BE2C (cell line): ENCODE results near the gene GDF15.
A peak's percentile ranks its signal among the peaks of the same experiment; 100 is the strongest.
"Not testable (repeated sequence)": the region's sequence is repeated elsewhere in the genome, so short reads cannot be mapped to it uniquely, and the experiment has no call there.

ENCODE experiments used
- DNase-seq: peaks from one replicate; pipeline ENCODE4 v3.0.0-alpha.2; 2020
- H3K27me3 ChIP-seq: fragments of 250-450 bp; sonication (Bioruptor Pico); 2 replicates; pipeline ENCODE4 v1.5.1; 2020; ENCODE audit warnings: mild to moderate bottlenecking
- H3K36me3 ChIP-seq: fragments of 250-450 bp; sonication (Bioruptor Pico); 2 replicates; pipeline ENCODE4 v1.5.1; 2020; ENCODE audit warnings: mild to moderate bottlenecking
- H3K4me1 ChIP-seq: fragments of 250-450 bp; sonication (Bioruptor Pico); 2 replicates; pipeline ENCODE4 v1.5.1; 2020
- H3K4me3 ChIP-seq: 2 replicates; pipeline ENCODE4 v1.5.1; 2011; ENCODE audit warnings: low read depth, low read length
- H3K9me3 ChIP-seq: fragments of 250-450 bp; sonication (Bioruptor Pico); 2 replicates; pipeline ENCODE4 v1.5.1; 2020
- TF ChIP-seq, protein P1 (sequence below): IDR thresholded peaks from 2 replicates; pipeline ENCODE4 v1.5.1; 2012; ENCODE audit warnings: mild to moderate bottlenecking, low read depth, low read length

GDF15 gene

DNA sequence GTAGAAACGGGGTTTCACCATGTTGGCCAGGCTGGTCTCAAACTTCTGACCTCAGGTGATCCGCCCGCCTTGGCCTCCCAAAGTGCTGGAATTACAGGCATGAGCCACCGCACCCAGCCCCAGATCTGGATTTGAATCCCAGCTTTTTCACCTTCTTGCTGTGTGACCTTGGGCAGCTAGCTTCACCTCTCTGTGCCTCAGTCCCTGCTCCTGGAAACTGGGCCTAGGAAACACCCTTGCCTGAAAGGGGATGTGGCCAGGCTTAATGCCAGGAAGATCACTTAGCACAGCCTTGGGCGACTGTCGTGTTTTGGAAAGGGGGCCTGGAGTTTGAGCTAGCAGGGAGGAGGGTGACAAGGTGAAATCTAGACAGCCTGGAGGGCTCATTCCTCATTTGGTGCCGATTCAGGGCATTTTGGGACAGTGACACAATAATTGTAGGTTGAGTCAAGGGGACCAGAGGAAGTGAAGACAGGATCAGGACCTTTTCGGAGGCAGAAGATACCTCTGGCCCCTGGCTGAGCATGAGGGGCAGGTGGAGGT, 43.8 kb upstream of the GDF15 start:
- TF ChIP-seq, protein P1, sequence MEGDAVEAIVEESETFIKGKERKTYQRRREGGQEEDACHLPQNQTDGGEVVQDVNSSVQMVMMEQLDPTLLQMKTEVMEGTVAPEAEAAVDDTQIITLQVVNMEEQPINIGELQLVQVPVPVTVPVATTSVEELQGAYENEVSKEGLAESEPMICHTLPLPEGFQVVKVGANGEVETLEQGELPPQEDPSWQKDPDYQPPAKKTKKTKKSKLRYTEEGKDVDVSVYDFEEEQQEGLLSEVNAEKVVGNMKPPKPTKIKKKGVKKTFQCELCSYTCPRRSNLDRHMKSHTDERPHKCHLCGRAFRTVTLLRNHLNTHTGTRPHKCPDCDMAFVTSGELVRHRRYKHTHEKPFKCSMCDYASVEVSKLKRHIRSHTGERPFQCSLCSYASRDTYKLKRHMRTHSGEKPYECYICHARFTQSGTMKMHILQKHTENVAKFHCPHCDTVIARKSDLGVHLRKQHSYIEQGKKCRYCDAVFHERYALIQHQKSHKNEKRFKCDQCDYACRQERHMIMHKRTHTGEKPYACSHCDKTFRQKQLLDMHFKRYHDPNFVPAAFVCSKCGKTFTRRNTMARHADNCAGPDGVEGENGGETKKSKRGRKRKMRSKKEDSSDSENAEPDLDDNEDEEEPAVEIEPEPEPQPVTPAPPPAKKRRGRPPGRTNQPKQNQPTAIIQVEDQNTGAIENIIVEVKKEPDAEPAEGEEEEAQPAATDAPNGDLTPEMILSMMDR = no peak
- Histone ChIP-seq H3K4me3 (no peak overlapping the region), H3K9me3 (no peaks in the 10 kb centered on the region)

DNA sequence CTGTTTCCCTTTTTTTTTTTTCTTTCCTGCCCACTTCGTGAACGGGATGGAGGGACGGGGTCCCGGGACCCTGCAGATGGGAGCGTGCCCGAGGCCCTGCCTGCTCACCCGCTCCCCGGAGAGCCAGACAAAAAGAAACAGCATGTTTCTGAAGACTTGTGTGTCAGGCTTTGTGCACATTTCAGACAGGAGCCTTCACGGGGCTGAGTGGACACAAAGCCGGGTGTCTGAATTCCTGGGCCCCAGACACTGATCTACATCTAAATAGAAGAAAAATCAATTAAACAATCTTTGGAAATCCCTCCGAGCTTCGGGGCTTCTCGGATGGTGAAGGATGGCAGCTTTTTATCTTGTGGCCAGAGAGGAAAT, 41.4 kb upstream of the GDF15 start:
- Histone ChIP-seq H3K9me3 (no peaks in the 10 kb centered on the region), H3K27me3 (peaks cover 18% of the 10 kb centered on the region), H3K36me3 (no peaks in the 10 kb centered on the region), H3K4me1 (no peaks in the 10 kb centered on the region; the same call in 1 of the 2 replicates), H3K4me3 (no peak overlapping the region)
- no peak for DNase-seq
- TF ChIP-seq, protein P1 = no peak

More for the DNA sequence above, 43.8 kb upstream of the GDF15 start:
- H3K4me1 ChIP-seq = no peaks in the 10 kb centered on the region; the same call in 1 of the 2 replicates
- H3K36me3 ChIP-seq = no peaks in the 10 kb centered on the region
- H3K27me3 ChIP-seq = peaks cover 9% of the 10 kb centered on the region; the same call in 1 of the 2 replicates
- DNase-seq = no peak

DNA sequence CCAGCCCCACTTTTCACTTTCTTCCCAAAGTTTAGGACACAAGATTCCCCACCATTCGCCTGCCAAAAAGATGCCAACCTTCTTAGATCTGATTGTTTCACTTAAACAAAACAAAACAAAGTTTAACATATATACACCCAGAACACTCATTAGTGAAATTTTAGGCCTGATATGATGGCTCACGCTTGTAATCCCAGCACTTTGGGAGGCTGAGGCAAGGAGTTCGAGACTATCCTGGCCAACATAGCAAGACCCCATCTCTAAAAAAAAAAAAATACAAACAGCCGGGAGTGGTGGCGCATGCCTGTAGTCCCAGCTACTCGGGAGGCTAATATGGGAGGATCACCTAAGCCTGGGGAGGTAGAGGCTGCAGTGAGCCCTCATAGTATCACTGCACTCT, 40.7 kb upstream of the GDF15 start:
- H3K27me3 ChIP-seq = peaks cover 16% of the 10 kb centered on the region
- no peak for DNase-seq
- no peaks in the 10 kb centered on the region for H3K36me3 ChIP-seq
- no peak overlapping the region for H3K4me3 ChIP-seq
- no peaks in the 10 kb centered on the region; the same call in 1 of the 2 replicates for H3K4me1 ChIP-seq
- TF ChIP-seq, protein P1 = no peak
- no peaks in the 10 kb centered on the region for H3K9me3 ChIP-seq

GRCh38 chr19:18346091-18346490, 39.9 kb upstream of the GDF15 start:
- Histone ChIP-seq H3K27me3 (peaks cover 9% of the 10 kb centered on the region), H3K9me3 (no peaks in the 10 kb centered on the region), H3K4me3 (no peak overlapping the region), H3K4me1 (no peaks in the 10 kb centered on the region; the same call in 1 of the 2 replicates), H3K36me3 (no peaks in the 10 kb centered on the region)
- TF ChIP-seq, protein P1 = 0 out of 2 replicates have a peak, but pooled peaks have one; percentile 2
- DNase-seq = no peak

DNA sequence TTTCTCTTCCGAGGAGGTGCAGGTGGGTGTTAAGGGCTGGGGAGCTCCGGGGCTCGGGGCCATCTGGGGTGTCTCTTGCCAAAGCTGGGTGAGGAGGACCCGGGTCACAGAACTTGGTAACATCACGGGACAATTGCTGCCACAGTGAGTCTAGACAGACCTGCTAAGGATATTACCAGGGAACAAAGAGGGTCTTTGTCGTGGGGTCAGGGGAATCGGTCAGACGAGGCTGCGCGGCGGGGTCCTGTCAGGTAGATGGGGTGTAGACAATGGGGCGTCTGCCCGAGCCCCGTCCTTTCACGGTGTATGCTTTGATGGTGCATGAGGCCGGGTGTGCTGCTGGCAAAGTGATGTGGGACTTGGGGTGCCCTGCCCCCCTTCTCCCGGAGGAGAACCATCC, 37.8 kb upstream of the GDF15 start:
- no peaks in the 10 kb centered on the region for H3K4me1 ChIP-seq
- TF ChIP-seq, protein P1 = no peak
- no peak for DNase-seq
- no peaks in the 10 kb centered on the region for H3K36me3 ChIP-seq
- peaks cover 9% of the 10 kb centered on the region for H3K27me3 ChIP-seq
- H3K4me3 ChIP-seq = no peak overlapping the region
- H3K9me3 ChIP-seq = no peaks in the 10 kb centered on the region

GRCh38 chr19:18348818-18349339, 37.1 kb upstream of the GDF15 start:
- H3K36me3 ChIP-seq, DNase-seq, H3K9me3 ChIP-seq, H3K4me3 ChIP-seq, H3K27me3 ChIP-seq, H3K4me1 ChIP-seq: not testable (repeated sequence)
